Islet of Langerhans (tissue), 1 donor: ENCODE measurements around the gene NAE1.
"Not testable (repeated sequence)": the region's sequence is repeated elsewhere in the genome, so short reads cannot be mapped to it uniquely, and the experiment has no call there.

ENCODE experiments used
- FAIRE-seq: peaks from one replicate; lab custom pipeline; 2011; peaks lifted over from hg19 to GRCh38; lab: Jason Lieb, UNC

Gene NAE1

DNA sequence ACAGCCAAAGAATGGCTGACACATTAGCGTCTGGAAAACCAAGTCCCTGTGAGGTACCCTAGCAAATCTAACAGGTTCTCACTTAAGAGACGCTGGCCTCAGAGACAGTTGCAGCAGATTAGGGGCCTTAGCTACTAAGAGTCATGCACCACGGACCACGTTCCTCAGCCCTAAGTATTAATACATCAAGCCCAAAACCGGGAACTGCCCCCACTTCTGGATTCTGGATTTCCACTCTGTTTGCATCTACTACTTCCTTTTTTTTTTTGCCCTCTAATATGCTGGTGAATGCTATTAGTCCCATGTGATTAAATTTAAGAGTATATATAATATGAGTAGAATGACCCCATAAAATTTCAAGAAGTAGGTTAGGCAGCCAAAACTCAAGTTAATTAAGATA is 28.6 kb downstream of the NAE1 start:
- no peak for FAIRE-seq

DNA sequence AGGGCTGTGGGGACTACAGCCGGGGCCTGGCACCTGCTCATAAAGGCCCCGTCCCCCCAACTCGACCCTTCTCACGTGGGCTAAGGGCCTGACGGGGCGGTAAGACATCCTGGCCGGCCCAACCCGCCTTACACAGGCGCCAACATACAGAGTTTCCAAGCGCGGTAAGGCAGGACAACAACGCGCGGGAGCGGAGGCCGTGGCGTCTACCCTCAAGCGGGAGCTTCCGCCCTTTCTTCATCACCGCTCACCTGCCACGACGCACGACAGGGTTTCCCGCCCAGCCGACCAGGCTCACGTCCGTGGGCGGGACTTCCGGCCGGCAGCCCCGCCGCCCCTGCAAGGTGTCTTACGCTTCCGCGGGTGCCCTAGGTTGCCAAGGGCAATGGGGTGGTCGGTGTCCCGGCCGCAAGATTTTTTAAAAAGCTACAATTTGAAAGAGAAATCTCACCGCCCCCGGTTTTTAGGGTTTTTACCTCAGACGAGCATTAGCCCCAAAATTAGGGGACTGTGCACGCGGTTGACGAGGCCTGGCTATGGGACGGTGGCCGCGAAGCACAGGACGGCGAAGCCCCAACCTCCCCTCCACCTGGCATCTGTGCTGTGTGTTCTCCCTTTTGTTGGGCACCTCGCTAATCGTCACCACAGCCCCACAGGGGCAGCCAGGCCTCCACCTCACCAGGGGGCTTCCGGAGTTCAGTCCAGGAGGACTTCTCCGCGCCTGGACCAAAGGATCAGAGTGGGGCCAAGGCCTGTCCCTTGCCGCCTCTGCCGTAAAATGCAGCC is 29.3 kb downstream of the NAE1 start, which contains the start of gene TERB1:
TSS of gene TERB1 (minus strand) at position 265 of the 786 bp plus-strand sequence. CDS start 4,786 bp downstream, outside the sequence.
- FAIRE-seq: no peak

DNA sequence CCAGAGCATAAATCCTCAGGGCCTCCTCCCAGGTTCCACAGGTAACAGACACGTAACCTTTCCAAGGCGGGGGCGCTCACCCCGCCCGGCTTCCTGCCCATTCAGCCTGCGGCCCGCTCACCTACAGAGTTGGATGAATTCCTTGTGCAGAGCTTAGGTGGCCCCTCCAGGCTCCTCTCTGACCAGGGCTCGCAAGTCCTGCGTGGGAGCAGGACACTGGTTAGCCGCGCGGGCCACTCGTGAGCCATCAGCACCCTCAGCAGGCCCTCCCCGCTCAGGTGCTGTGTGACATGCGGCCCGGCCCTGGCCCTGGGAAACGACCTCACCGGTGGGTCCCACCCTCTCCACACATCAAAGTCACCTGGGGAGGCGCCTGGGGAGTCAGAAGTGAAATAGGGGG is 29.9 kb downstream of the NAE1 start:
- FAIRE-seq: no peak

DNA sequence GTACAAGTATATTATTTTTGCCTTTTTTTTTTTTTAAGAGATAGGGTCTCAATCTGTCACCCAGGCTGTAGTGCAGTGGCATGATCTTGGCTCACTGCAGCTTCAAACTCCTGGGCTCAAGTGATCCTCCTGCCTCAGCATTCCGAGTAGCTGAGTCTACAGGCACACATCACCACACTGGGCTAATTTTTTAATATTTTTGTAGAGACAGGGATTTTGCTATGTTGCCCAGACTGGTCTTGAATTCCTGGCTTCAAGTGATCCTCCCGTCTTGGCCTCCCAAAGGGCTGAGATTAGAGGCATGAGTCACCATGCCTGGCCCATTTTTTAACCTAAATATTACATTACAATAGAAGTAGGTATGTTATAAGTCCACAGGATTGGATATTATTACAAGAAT is 32.6 kb downstream of the NAE1 start:
- FAIRE-seq: no peak

DNA sequence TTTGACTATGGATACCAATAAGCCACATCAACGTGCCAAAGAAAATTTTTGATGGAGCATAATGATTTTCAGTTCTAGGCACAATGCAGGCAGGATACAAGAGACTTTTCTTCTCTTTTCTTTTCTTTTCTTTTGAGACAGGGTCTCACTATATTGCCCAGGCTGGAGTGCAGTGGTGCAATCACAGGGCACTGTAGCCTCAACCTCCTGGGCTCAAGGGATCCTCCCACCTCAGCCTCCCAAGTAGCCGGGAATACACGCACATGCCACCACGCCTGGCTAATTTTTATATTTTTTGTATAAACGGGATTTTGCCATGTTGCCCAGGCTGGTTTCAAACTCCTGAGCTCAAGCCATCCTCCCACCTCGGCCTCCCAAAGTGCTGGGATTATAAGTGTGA is 36.8 kb downstream of the NAE1 start:
- FAIRE-seq: not testable (repeated sequence)

DNA sequence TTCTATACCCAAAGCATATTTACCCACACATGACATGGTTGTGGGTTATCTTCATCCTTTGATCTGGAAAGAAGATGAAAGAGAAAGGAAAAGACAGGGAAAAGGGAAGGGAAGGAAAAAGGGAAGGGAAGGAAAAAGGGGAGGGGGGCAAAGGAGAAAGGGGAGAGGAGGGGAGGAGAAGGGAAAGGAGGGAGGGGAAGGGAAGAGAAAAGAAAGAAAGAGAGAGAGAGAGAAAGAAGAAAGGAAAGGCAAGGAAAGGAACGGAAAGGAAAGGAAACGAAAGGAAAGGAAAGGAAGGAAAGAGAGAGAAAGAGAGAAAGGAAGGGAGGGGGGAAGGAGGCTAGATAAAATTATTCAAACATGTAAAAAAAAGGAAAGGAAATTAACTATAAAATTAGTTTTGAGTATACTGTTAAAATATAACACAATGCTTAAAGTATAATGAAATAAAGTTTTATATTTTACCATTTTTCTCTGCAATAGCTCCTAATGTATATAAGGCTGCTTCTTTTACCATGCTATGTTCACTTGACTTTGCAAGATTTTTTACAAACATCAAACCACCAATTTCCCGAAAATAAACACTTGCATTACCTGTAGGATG is 40.5 kb downstream of the NAE1 start:
- FAIRE-seq: no peak

DNA sequence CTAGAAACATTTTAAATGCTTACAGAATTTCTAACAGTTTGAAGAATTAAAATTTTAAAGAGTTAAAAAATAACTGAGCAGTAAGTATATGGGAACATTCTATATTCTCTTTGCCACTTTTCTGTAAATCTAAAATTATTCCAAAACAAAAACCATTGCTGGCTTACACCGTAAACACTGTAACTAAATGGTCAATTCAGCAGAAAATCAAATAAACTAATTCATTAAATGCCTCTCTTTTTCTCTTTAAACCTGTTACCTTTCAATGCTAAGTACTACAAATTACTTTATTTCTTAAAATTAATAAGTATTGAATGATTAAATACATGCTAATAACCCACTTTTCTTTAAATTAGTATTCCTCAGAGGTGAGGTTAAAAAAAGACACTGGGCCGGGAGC is 43.3 kb downstream of the NAE1 start:
- FAIRE-seq: peak; percentile 56

DNA sequence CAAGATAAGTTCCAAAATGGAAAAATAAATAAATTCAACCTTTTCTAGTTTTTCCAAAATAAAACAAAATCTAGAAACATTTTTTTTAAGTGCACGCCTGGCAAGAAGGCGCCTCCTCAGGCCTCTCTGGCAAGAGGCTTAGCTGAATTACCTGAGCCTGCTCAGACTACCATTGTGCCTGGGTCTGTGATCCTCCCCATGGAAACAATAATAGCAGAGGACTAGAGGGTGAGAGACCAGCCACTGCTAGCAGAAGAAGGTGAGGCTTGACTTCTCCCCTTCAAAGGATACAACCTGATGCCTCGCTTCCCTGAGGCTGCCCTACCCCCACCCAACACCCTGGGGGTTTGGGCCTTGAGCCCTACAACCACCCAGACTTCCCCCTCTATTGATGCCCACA is 44.2 kb downstream of the NAE1 start:
- FAIRE-seq: no peak

DNA sequence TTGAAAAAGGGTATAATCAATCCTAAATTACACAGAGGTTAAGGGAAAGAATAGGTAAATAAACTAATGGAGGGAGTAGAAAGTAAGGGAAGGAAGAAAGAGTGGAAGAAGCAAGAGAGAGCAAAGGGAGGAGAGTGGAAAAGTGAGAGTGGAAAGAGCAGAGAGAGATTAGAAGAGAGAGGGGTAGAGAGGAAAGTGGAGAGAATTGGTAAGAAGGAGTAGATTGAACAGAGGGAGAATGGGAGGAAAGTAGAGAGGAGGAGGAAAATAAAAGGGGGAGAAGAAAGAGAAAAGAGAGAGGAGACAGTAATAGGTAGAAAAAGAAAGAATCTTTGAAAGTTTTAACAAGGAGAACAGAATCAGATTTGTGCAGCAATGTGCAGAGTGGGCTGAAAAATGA is 54.3 kb downstream of the NAE1 start:
- FAIRE-seq: no peak

DNA sequence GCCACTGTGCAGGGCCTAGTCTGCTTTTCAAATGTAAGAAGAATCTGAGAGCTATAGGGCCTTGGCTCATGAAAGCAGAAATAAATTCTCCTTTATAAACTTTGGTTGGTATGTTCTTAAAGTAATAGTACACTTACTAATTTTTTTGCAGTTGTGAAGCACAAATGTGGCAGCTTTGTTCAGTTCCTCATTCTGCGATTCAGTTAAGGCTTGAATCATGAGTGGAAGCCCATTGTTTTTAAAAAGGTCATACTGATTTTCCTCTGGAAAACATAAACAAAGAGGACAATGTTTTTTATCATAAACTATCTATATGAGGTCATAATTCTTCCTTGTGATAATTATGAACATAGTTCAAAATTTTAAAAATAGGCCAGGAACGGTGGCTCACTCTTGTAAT is 55.8 kb downstream of the NAE1 start:
- FAIRE-seq: no peak

DNA sequence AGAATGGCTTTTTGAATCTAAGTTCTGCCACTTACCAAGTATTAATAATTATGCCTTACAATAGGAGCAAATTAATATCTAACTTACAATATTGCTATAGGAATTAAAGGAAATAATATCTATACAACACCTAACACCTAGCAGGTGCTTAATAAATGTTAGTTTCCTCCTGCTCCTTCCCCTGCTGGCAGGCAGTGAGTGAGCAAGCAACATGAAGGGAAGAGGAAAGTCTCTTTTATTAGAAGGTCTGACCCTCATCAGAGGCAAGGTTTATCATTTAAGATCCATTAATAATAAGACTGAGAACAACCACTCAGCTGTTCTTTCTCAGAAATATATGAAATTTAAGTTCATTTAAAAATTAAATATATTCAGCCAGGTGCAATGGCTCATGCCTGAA is 72.7 kb downstream of the NAE1 start:
- FAIRE-seq: no peak

DNA sequence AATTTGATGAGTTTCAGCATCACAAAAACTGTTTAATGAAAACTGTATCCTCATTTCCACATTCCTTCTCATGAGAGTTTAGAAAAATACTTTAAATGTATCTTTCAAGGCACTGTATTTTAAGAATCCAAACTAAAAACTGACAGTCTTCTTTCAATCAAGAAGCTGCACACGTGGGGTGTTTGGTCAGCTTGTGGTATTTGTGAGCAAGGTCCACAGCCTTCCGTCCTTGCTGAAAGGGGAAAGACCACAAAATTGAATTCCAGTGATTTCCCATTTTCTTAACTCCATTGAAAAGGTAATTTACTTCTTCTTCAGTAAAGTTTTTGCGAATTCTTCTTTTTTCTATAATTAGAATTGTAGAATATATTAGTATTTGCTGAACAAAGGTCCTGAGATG is 76.0 kb downstream of the NAE1 start:
- no peak for FAIRE-seq

DNA sequence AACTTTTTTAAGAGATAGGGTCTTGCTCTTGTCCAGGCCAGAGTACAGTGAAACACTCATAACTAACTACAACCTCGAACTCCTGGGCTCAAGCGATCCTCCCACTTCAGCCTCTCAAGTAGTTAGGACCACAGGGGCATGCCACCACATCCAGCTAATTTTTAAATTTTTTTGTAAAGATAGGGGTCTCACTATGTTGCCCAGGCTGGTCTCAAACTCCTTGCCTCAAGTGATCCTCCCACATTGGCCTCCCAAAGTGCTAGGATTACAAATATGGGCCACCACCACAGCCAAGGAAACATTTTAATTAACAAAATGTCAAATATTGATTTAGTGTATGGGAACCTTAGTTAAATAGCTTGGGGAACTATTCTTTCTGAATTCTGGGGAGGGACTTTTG is 76.6 kb downstream of the NAE1 start:
- FAIRE-seq: no peak

DNA sequence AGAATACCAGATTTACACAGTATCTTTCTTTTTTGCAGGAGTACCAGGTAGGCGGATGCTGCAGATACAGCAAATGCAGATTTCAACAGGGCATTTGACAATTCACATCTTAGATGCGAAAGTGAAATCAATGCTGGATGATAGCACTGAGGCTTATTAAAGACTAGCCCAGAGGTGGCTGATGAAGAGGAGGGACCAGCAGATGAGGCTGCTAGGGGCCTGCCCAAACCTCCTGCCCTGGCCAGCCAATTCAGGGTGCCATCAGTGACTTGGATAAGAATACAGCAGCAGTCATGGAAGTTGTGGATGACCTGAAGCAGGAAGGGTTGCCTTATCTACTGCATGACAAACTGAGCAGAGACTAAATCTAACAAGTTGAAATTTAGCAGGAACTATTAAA is 77.8 kb downstream of the NAE1 start:
- FAIRE-seq: no peak
